ENCODE measurements around the gene LRRC4C.
A peak's percentile ranks its signal among the peaks of the same experiment; 100 is the strongest.

The LRRC4C gene

GRCh38 chr11:41247621-41248020 is 211.8 kb downstream of the LRRC4C start:
- FAIRE-seq, result no peak

- no peak for FAIRE-seq
Observed at GRCh38 chr11:41246399-41246745, 213.1 kb downstream of the LRRC4C start.

- FAIRE-seq, result no peak
Observed at GRCh38 chr11:41245704-41246398, 213.6 kb downstream of the LRRC4C start.

DNA sequence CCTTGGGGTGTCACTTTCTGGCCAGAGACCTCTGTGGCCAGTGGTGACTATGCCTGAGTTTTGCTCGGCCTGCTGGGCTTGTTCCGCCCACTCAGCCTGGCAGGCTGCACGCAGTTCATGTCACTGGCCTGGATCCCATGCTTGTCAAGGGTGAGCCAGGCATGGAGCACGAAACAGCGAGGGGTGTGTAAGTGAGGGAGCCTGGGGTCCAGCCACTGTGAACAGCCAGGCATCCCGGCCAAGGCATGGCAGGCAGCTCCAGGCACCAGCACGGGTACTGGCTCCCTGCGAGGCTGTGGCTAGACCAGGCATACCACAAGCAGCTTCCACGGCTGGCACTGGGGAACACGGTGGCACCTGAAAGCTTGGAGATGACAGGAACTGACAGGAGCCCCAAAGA is 214.3 kb downstream of the LRRC4C start:
- no peak for FAIRE-seq

GRCh38 chr11:41237382-41237781 is 222.1 kb downstream of the LRRC4C start:
- FAIRE-seq, result no peak

- FAIRE-seq, result no peak
Observed at GRCh38 chr11:41235668-41236067, 223.8 kb downstream of the LRRC4C start.

DNA sequence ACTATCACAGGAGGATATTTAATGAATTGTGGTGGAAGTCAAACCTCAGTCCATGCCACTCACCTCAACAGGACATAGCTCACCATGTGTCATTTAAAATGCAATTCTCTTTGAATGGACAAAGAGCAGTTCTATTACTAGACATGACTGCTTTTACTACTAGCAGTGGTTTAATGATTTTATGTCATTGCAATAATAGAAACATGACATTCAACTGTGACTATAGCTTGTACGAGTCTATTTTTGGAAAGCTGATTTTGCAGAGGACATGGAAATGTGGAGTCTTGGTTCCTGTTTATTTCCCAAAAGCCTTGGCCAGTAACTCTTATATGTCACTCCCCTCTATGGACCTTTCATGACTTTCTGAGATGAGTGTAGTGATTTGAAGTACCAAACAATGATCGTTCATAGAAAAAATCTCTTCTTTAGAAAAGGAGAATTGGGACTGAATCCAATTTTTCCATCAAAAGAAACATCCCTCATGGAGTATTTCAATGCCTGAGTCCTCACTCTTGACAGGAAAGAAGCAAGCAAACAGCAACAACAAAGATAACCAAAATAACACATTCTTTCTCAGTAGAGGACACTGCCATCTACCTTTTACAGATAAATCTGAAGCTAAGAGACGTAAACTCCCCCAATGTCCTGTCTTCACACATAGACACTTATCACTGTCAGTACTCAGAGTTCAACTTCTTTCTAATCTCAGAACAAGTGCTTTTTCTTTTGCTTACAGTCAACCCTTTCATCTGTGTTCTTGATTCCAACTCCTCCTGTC is 233.4 kb downstream of the LRRC4C start:
- no peak for FAIRE-seq

GRCh38 chr11:41222236-41222635 is 237.2 kb downstream of the LRRC4C start:
- FAIRE-seq, result no peak

DNA sequence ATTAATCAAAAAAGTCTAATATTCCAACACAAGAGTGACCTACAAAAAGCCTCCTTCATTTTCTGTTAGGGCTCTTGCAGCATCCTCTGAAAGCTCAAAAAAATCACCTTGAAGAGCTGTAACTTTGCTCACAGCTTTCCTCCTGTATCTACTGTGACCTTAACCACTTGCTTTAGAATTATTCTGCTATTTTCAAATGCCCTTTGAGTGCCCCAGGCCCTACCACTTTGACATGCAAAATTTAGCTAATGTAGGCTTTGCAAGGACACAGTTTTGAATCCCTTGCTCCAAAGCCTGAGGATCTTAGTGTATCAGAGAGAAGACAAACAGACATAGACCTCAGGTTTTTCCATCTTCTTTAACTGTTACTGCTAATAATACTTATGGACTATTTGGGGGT is 253.1 kb downstream of the LRRC4C start:
- FAIRE-seq, result no peak

DNA sequence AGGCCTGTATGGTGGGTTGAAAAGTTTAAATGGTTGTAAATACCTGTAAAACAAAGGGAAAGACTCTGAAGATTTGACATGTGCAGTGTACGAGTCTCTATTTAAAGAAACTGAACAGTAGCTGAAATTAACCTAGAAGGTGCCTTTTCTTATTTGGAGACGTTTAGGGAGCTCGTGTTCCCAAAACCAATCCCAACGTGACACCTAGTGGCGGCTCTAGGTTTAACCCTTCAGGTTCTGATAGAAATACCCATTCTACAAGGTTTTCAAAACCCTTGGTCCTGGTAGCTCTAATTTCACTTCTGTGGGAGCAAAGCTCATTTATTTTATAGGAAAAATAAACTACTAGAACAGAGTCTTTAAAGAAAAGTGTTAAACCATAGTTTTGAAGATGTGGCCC is 258.3 kb downstream of the LRRC4C start:
- FAIRE-seq, result peak; percentile 11

DNA sequence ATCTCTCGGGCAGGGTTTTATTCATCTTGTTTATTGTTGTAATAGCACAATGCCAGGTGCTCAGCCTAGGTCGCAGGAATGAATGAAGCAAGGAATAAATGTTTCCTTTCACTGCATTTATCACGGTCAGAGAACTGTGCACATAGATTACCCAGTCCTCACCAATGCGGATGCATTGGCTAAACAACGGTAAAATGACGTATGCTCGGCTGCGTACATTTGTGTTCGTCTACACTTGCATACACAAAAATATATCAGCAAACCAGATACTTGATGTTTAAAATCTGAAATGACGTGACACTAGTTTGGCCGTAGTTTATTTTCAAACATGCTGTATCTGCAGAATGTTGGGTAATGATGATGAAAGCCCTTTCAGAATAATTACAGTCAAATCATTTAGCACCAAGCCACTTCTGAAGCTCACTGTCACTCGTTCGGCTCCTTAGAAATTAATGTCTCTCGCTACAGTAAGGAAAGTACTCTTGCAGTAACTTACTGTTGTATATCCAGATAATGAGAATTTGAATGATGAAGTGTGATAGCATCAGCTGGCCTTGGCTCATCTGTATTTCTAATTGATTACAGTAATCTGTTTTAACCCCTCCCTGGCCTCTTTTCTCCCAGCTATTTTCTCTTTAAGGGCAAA is 268.9 kb downstream of the LRRC4C start:
- FAIRE-seq, result no peak

- FAIRE-seq, result no peak
Observed at GRCh38 chr11:41189701-41190436, 269.6 kb downstream of the LRRC4C start.

DNA sequence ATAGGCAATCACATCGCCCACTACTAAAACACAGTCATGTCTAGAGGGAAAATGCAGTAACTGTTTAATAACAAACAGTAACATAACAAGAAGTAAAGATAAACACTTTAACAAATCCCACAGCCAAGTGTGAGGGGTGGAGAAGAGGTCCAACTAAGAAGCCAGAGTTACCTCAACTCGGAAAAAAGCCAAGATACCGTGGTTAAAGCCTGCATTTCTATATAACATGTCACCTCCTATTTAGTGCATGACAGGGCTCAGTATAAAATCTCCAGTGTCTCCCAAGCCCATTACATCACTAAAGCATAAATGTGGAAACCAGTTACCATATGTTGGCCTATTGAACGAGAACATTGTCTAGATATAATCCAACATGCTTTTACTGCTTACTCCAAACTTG is 281.7 kb downstream of the LRRC4C start:
- no peak for FAIRE-seq

GRCh38 chr11:41175304-41175972 is 284.0 kb downstream of the LRRC4C start:
- FAIRE-seq, result no peak

GRCh38 chr11:41146326-41146725 is 313.1 kb downstream of the LRRC4C start:
- FAIRE-seq, result no peak

DNA sequence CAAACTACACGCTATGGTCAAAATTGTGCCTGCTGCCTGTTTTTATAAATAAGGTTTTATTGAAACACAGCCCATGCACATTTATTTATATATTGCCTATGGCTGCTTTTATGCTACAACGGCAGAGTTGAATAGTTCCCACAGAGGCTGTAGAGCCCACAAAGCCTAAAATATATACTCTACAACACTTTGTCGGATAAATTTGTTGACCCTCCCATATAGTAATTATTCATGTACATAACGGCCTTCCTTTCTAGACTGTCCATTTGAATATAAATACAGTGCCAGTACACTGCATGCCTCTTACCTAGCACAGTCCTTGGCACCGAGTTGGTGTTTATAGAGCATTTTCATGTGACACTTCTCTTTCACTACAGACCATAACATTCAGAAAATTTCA is 314.0 kb downstream of the LRRC4C start:
- FAIRE-seq, result no peak

DNA sequence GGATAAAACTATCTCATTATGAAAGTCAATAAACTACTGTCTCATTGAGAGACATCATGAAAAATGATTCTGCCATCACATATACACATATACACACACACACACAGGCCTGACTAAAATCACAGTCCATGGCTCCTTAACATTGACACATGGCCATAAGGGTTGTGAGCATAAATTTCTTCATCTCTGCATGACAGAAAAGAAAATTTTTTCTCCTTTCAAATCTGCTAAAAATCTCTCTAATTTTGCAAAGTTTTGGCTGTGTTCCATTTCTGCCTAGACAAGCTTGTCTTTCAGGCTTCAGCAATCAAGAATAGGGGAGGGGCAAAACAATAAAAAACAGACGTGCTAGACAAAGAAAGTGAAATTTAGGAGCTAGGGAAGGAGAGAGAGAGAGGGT is 324.5 kb downstream of the LRRC4C start:
- no peak for FAIRE-seq

DNA sequence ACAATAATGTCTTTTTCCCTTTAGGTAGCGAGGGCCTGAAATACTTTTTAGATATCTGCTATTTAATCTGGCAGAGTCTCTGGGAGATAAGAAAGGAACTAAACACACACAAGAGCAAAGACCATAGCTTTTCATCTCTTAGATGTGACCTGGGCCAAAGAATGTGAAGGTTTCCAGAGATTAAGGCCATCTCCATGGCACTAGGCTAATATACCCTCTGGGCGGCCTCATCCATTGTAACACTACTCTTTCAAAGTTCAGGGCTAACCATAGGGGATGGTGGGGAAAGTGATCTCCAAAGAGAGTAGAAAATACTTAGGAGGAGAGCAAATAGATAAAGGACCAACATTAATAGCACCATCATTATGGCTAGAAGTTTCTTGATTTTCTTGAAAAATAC is 326.4 kb downstream of the LRRC4C start:
- FAIRE-seq, result no peak

GRCh38 chr11:41121600-41121999 is 337.9 kb downstream of the LRRC4C start:
- no peak for FAIRE-seq

GRCh38 chr11:41119484-41119883 is 340.0 kb downstream of the LRRC4C start:
- FAIRE-seq, result no peak

DNA sequence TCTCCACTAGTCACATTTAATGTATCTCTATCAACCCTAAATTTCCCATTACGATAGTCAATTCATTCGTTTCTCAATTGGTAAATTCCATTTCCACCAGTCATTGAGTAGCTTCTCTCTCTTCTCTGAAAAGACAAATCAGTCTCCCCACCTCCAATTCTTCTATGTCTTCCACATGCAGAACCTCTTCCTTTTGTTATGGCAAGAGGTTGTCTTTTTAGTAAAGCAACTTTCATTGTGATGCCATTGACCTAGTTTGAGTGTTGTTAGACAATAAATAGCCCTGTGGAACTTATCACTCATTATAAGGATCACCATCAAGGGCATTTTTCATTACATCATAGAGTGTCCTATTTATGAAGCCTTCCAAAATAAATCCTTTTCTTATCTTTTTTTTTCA is 340.9 kb downstream of the LRRC4C start:
- no peak for FAIRE-seq

- no peak for FAIRE-seq
Observed at GRCh38 chr11:41116970-41117369, 342.5 kb downstream of the LRRC4C start.

DNA sequence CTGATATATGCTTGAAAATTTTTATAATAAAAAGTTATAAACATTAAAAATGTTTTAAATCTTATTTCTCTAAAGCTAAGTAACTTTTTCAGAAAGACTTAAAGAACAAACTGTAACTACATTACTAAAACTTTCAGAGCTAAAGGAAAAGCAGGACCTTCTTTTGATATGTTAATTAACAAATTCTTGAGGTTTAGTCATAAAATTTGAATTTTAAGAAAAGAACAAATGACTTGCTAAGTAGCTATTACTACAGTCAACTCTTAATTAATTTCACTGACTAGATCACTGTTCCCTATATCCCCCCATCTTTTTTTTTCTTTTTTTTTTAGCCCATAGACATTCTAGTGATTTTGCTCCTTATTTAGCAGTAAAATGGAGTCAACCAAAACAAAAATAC is 344.4 kb downstream of the LRRC4C start:
- FAIRE-seq, result peak; percentile 3
